Neural cell (in vitro differentiated cells): Measurements from ENCODE around the gene KLF18.

Source experiments
- TF ChIP-seq, protein P1 (sequence below): fragments of 450-650 bp; IDR thresholded peaks from 2 replicates; pipeline ENCODE4 v1.5.1; 2014; ENCODE audit warnings: antibody characterized with exemption, mild to moderate bottlenecking, moderate library complexity; ENCODE audit not compliant: poor library complexity, severe bottlenecking
- TF ChIP-seq, protein P2 (sequence below): IDR thresholded peaks from 2 replicates; pipeline ENCODE4 v1.6.1; 2012; ENCODE audit warnings: borderline replicate concordance

DNA sequence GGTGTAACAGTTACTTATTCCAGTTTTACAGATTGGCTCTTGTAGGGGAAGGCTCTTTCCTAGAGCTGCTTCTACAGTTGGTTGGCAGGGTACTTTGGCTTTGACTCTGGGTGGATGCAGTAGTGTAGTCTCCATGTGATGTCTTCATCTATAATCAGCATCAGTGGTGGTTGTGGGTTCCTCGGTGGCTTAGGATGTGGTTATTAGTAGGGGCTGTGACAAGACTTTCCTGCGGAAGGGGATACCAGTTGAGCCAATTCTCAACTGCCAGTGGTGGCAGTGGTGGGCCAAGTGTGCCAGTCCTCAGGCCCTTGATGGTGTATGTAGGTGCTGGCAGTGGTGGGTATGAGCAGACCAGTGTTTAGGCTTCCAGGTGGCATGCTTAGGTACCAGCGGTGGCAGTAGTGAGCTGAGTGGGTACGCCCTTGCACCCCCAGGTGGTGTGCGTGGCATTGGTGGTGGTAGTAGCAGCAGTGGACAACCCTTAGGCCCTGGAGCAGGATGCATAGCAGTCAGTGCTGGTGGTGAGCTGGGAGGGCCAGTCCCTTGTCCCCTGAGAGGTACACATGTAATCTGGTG is 27.2 kb upstream of the KLF18 start:
- TF ChIP-seq, protein P1, sequence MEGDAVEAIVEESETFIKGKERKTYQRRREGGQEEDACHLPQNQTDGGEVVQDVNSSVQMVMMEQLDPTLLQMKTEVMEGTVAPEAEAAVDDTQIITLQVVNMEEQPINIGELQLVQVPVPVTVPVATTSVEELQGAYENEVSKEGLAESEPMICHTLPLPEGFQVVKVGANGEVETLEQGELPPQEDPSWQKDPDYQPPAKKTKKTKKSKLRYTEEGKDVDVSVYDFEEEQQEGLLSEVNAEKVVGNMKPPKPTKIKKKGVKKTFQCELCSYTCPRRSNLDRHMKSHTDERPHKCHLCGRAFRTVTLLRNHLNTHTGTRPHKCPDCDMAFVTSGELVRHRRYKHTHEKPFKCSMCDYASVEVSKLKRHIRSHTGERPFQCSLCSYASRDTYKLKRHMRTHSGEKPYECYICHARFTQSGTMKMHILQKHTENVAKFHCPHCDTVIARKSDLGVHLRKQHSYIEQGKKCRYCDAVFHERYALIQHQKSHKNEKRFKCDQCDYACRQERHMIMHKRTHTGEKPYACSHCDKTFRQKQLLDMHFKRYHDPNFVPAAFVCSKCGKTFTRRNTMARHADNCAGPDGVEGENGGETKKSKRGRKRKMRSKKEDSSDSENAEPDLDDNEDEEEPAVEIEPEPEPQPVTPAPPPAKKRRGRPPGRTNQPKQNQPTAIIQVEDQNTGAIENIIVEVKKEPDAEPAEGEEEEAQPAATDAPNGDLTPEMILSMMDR = no peak
- TF ChIP-seq, protein P2, sequence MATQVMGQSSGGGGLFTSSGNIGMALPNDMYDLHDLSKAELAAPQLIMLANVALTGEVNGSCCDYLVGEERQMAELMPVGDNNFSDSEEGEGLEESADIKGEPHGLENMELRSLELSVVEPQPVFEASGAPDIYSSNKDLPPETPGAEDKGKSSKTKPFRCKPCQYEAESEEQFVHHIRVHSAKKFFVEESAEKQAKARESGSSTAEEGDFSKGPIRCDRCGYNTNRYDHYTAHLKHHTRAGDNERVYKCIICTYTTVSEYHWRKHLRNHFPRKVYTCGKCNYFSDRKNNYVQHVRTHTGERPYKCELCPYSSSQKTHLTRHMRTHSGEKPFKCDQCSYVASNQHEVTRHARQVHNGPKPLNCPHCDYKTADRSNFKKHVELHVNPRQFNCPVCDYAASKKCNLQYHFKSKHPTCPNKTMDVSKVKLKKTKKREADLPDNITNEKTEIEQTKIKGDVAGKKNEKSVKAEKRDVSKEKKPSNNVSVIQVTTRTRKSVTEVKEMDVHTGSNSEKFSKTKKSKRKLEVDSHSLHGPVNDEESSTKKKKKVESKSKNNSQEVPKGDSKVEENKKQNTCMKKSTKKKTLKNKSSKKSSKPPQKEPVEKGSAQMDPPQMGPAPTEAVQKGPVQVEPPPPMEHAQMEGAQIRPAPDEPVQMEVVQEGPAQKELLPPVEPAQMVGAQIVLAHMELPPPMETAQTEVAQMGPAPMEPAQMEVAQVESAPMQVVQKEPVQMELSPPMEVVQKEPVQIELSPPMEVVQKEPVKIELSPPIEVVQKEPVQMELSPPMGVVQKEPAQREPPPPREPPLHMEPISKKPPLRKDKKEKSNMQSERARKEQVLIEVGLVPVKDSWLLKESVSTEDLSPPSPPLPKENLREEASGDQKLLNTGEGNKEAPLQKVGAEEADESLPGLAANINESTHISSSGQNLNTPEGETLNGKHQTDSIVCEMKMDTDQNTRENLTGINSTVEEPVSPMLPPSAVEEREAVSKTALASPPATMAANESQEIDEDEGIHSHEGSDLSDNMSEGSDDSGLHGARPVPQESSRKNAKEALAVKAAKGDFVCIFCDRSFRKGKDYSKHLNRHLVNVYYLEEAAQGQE = no peak
